Inflammatory macrophage (primary cell): Measurements from ENCODE around the gene CABLES2.

ENCODE experiments used
- DNase-seq, 2 donors: peaks; one replicate each; pipeline ENCODE4 v3.0.0-alpha.2; 2020 to 2022

CABLES2 gene

GRCh38 chr20:62404112-62404665, 2.9 kb downstream of the CABLES2 start:
- DNase-seq = no peak

- DNase-seq = no peak
These were observed 3.8 kb downstream of the CABLES2 start for GRCh38 chr20:62403331-62403730.

GRCh38 chr20:62402456-62403150, 4.5 kb downstream of the CABLES2 start:
- no peak for DNase-seq

GRCh38 chr20:62401331-62401779, 5.7 kb downstream of the CABLES2 start:
- DNase-seq = no peak

- no peak for DNase-seq
These were observed 6.5 kb downstream of the CABLES2 start for GRCh38 chr20:62400541-62400940.

GRCh38 chr20:62400021-62400420, 7.1 kb downstream of the CABLES2 start:
- DNase-seq = no peak

- DNase-seq = no peak
These were observed 8.8 kb downstream of the CABLES2 start for GRCh38 chr20:62398120-62398821.

- DNase-seq = no peak
These were observed 10.5 kb downstream of the CABLES2 start for GRCh38 chr20:62396367-62397239.

GRCh38 chr20:62395311-62396242, 11.5 kb downstream of the CABLES2 start:
- DNase-seq = no peak

GRCh38 chr20:62394248-62395245, 12.5 kb downstream of the CABLES2 start:
- DNase-seq = no peak

GRCh38 chr20:62393830-62394229, 13.3 kb downstream of the CABLES2 start:
- no peak for DNase-seq

- no peak for DNase-seq
These were observed 13.8 kb downstream of the CABLES2 start for GRCh38 chr20:62393335-62393665.

GRCh38 chr20:62392621-62393334, 14.3 kb downstream of the CABLES2 start:
- DNase-seq = no peak

GRCh38 chr20:62392077-62392418, 15.0 kb downstream of the CABLES2 start:
- no peak for DNase-seq

- DNase-seq = no peak
These were observed 15.7 kb downstream of the CABLES2 start for GRCh38 chr20:62391165-62392076.

GRCh38 chr20:62390317-62391164, 16.5 kb downstream of the CABLES2 start:
- no peak for DNase-seq

- DNase-seq = no peak
These were observed 17.4 kb downstream of the CABLES2 start for GRCh38 chr20:62389601-62390087.
